Measurements from ENCODE around the gene MAP3K14.
A peak's percentile ranks its signal among the peaks of the same experiment; 100 is the strongest.
"Not testable (repeated sequence)": the region's sequence is repeated elsewhere in the genome, so short reads cannot be mapped to it uniquely, and the experiment has no call there.

The MAP3K14 gene

DNA sequence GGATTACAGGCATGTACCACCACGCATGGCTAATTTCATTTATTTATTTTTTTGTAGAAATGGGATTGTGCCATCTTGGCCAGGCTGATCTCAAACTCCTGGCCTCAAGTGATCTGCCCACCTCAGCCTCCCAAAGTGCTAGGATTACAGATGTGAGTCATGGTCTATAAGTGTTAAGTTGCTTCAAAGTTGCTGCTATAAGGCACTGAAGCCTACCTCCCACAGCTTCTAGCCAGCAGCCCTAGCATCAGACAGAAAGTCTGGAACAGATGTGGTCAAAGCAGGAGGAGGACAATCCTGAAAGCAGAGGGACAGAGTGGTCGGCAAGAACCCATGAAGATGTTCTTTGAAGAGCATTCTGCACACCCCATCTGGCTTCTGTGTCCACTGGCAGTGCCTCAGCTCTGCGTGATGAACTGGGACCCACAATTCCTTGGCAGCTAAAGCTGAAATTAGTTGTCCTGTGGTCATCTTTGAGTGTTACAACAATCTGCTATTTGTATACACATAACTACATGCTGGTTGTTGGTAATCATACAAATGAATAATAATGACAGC, 11.2 kb downstream of the MAP3K14 start:
- TF ChIP-seq, protein P1, sequence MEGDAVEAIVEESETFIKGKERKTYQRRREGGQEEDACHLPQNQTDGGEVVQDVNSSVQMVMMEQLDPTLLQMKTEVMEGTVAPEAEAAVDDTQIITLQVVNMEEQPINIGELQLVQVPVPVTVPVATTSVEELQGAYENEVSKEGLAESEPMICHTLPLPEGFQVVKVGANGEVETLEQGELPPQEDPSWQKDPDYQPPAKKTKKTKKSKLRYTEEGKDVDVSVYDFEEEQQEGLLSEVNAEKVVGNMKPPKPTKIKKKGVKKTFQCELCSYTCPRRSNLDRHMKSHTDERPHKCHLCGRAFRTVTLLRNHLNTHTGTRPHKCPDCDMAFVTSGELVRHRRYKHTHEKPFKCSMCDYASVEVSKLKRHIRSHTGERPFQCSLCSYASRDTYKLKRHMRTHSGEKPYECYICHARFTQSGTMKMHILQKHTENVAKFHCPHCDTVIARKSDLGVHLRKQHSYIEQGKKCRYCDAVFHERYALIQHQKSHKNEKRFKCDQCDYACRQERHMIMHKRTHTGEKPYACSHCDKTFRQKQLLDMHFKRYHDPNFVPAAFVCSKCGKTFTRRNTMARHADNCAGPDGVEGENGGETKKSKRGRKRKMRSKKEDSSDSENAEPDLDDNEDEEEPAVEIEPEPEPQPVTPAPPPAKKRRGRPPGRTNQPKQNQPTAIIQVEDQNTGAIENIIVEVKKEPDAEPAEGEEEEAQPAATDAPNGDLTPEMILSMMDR (conservative IDR thresholded peaks at IDR 0.05; ENCODE audit: low read depth): no peak
- ChIA-PET CTCF (interaction anchor here (1.2 kb wide), 1 partner anchor 80 kb away, joined by 3 read pairs; no protein-coding TSS in a partner anchor), POLR2A (ENCODE audit: low non-redundant PET) (no interaction called here)
- peak overlapping the region; percentile 70 for H3K27ac ChIP-seq
- no peak for DNase-seq (ENCODE audit: low spot score)

- TF ChIP-seq, protein P1 (conservative IDR thresholded peaks at IDR 0.05; ENCODE audit: low read depth): no peak
- H3K27ac ChIP-seq: peak overlapping the region; percentile 65
- POLR2A ChIA-PET (ENCODE audit: low non-redundant PET): no interaction called here
- CTCF ChIA-PET: no interaction called here
- no peak for DNase-seq (ENCODE audit: low spot score)
Observed at GRCh38 chr17:45302649-45303173, 14.1 kb downstream of the MAP3K14 start.

DNA sequence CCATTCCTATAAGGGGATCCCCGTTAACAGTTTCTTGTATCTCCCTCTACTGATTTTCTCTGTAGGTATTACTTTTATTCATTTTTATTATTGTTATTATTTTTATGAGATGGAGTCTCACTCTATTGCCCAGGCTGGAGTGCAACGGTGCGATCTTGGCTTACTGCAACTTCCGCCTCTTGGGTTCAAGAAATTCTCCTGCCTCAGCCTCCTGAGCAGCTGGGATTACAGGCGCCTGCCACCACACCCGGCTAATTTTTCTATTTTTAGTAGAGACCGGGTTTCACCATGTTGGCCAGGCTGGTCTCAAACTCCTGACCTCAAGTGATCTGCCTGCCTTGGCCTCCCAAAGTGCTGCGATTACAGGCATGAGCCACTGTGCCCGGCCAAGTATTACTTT, 14.6 kb downstream of the MAP3K14 start:
- H3K27ac ChIP-seq: peak overlapping the region; percentile 65
- CTCF ChIA-PET; DNase-seq (ENCODE audit: low spot score); POLR2A ChIA-PET (ENCODE audit: low non-redundant PET): not testable (repeated sequence)

DNA sequence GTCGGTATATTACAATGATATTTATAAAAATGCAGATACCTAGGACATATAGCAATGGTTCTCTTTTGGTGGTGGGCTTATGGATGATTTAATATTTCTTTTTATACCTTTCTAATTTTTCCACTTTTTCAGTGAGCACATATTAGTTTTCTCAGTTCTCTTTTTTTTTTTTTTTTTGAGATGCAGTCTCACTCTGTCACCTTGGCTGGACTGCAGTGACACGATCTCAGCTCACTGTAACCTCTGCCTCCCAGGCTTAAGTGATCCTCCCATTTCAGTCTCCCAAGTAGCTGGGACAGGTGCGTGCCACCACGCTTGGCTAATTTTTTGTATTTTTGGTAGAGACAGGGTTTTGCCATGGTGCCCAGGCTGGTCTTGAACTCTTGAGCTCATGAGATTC, 15.1 kb downstream of the MAP3K14 start:
- H3K27ac ChIP-seq: peak overlapping the region; percentile 65
- ChIA-PET CTCF (no interaction called here), POLR2A (ENCODE audit: low non-redundant PET) (no interaction called here)
- TF ChIP-seq, protein P1 (conservative IDR thresholded peaks at IDR 0.05; ENCODE audit: low read depth): no peak
- no peak for DNase-seq (ENCODE audit: low spot score)

- H3K27ac ChIP-seq: peak overlapping the region; percentile 64
- TF ChIP-seq, protein P1 (conservative IDR thresholded peaks at IDR 0.05; ENCODE audit: low read depth): no peak
- POLR2A ChIA-PET (ENCODE audit: low non-redundant PET): no interaction called here
- DNase-seq (ENCODE audit: low spot score): no peak
- CTCF ChIA-PET: interaction anchor here (0.6 kb wide), 1 partner anchor 184 kb away, joined by 3 read pairs; no protein-coding TSS in a partner anchor
Observed at GRCh38 chr17:45300060-45300751, 16.6 kb downstream of the MAP3K14 start.

DNA sequence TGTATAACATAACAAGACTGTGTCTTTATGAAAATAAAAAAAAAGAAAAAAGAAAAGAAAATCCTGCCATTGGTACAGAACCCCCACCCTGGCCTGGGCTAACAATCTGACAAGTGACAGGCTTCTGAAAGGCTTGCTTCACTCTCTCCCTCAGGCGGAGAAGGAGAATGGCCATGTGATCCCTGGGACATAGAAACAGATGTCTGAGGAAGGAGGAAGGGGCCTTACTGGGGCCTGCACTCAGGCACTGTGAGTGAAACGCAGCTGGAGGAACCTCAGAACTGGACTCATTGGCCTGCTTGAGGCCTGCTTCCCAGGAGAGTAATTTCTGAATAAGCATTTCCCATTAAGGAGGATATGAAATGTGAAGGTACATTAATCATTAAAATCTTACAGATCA, 17.5 kb downstream of the MAP3K14 start:
- ChIA-PET CTCF (no interaction called here), POLR2A (ENCODE audit: low non-redundant PET) (no interaction called here)
- TF ChIP-seq, protein P1 (conservative IDR thresholded peaks at IDR 0.05; ENCODE audit: low read depth): no peak
- no peak for DNase-seq (ENCODE audit: low spot score)
- H3K27ac ChIP-seq: peak overlapping the region; percentile 64

Data from RWPE1 (cell line).